ENCODE results near the gene CCDC80.

The CCDC80 gene

GRCh38 chr3:112633757-112634156, 7.2 kb downstream of the CCDC80 start:
- DNase-seq (ENCODE audit: low spot score), result no peak

- no peak for DNase-seq (ENCODE audit: low spot score)
These were observed 7.8 kb downstream of the CCDC80 start for GRCh38 chr3:112633191-112633590.

- DNase-seq (ENCODE audit: low spot score), result no peak
These were observed 8.3 kb downstream of the CCDC80 start for GRCh38 chr3:112632596-112632995.

GRCh38 chr3:112631257-112631656, 9.7 kb downstream of the CCDC80 start:
- DNase-seq (ENCODE audit: low spot score), result no peak

GRCh38 chr3:112629425-112629824, 11.5 kb downstream of the CCDC80 start:
- peak; percentile 76 for DNase-seq (ENCODE audit: low spot score)

- DNase-seq (ENCODE audit: low spot score), result no peak
These were observed 12.9 kb downstream of the CCDC80 start for GRCh38 chr3:112627919-112628466.

GRCh38 chr3:112627419-112627818, 13.5 kb downstream of the CCDC80 start:
- DNase-seq (ENCODE audit: low spot score), result no peak

GRCh38 chr3:112623717-112624116, 17.2 kb downstream of the CCDC80 start:
- DNase-seq (ENCODE audit: low spot score), result no peak

- no peak for DNase-seq (ENCODE audit: low spot score)
These were observed 17.7 kb downstream of the CCDC80 start for GRCh38 chr3:112623213-112623612.

- peak; percentile 44 for DNase-seq (ENCODE audit: low spot score)
These were observed 21.6 kb downstream of the CCDC80 start for GRCh38 chr3:112619295-112619694.

GRCh38 chr3:112617285-112617684, 23.7 kb downstream of the CCDC80 start:
- no peak for DNase-seq (ENCODE audit: low spot score)

GRCh38 chr3:112615989-112616731, 24.8 kb downstream of the CCDC80 start:
- DNase-seq (ENCODE audit: low spot score), result no peak

GRCh38 chr3:112611752-112612515, 29.0 kb downstream of the CCDC80 start:
- no peak for DNase-seq (ENCODE audit: low spot score)

GRCh38 chr3:112610121-112610520, 30.8 kb downstream of the CCDC80 start:
- DNase-seq (ENCODE audit: low spot score), result peak; percentile 26

- DNase-seq (ENCODE audit: low spot score), result no peak
These were observed 33.1 kb downstream of the CCDC80 start for GRCh38 chr3:112607863-112608262.

- DNase-seq (ENCODE audit: low spot score), result no peak
These were observed 34.8 kb downstream of the CCDC80 start for GRCh38 chr3:112606098-112606497.

- DNase-seq (ENCODE audit: low spot score), result peak; percentile 40
These were observed 35.7 kb downstream of the CCDC80 start for GRCh38 chr3:112605285-112605684.

- DNase-seq (ENCODE audit: low spot score), result no peak
These were observed 36.4 kb downstream of the CCDC80 start for GRCh38 chr3:112604536-112604935.

- DNase-seq (ENCODE audit: low spot score), result no peak
These were observed 38.6 kb downstream of the CCDC80 start for GRCh38 chr3:112602217-112602838.

- DNase-seq (ENCODE audit: low spot score), result no peak
These were observed 42.2 kb downstream of the CCDC80 start for GRCh38 chr3:112598731-112599130.

- DNase-seq (ENCODE audit: low spot score), result no peak
These were observed 43.0 kb downstream of the CCDC80 start for GRCh38 chr3:112597945-112598344.

GRCh38 chr3:112594856-112595255, 46.1 kb downstream of the CCDC80 start:
- DNase-seq (ENCODE audit: low spot score), result no peak

GRCh38 chr3:112593258-112593657, 47.7 kb downstream of the CCDC80 start:
- DNase-seq (ENCODE audit: low spot score), result no peak
